ENCODE data around the gene NFE2L2.

DNA sequence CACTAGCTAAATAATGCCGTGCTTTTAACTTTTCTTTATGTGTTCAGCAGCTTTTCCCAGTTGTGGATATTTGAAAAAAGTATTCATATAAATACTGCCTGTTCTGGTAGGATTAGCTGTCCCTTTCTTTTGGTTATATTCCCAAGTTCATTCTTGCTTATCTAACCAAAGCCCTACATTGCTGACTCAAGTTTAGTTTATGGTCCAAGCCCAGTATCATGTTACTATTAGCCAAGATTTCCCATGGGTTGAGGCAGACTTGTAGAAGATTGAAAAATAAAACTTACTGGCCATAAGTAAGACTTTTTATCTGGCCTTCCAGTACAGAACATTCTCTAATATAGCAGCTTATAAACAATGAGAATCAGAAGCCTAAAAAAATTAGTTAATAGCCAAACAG, 49.7 kb upstream of the NFE2L2 start:
- TF ChIP-seq, protein P1, sequence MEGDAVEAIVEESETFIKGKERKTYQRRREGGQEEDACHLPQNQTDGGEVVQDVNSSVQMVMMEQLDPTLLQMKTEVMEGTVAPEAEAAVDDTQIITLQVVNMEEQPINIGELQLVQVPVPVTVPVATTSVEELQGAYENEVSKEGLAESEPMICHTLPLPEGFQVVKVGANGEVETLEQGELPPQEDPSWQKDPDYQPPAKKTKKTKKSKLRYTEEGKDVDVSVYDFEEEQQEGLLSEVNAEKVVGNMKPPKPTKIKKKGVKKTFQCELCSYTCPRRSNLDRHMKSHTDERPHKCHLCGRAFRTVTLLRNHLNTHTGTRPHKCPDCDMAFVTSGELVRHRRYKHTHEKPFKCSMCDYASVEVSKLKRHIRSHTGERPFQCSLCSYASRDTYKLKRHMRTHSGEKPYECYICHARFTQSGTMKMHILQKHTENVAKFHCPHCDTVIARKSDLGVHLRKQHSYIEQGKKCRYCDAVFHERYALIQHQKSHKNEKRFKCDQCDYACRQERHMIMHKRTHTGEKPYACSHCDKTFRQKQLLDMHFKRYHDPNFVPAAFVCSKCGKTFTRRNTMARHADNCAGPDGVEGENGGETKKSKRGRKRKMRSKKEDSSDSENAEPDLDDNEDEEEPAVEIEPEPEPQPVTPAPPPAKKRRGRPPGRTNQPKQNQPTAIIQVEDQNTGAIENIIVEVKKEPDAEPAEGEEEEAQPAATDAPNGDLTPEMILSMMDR (conservative IDR thresholded peaks at IDR 0.05 in 1 of 2, IDR thresholded peaks at IDR 0.05 in 1 of 2; ENCODE audit: extremely low read depth in 1 of 2, insufficient read depth in 1 of 2, low read depth in 1 of 2, low read length in 2 of 2): no peak
- no peak for TF ChIP-seq EZH2 (IDR thresholded peaks at IDR 0.05; ENCODE audit: borderline replicate concordance, low read length)

Measured in mammary epithelial cell (primary cell).